Parathyroid adenoma (tissue), 2 donors: ENCODE measurements around the gene CMTM3.

ENCODE experiments used
- H2AFZ ChIP-seq: fragments of 300-600 bp; sonication (generic); one replicate; pipeline ENCODE4 v1.7.0; 2017; ENCODE audit warnings: antibody characterized with exemption, mild to moderate bottlenecking
- H3K27ac ChIP-seq: fragments of 300-600 bp; sonication (generic); one replicate; pipeline ENCODE4 v1.7.0; 2017
- H3K27me3 ChIP-seq: fragments of 300-600 bp; sonication (generic); one replicate; pipeline ENCODE4 v1.7.0; 2017; ENCODE audit warnings: low read length; ENCODE audit not compliant: control insufficient read depth, insufficient read depth
- H3K36me3 ChIP-seq: fragments of 300-600 bp; sonication (generic); one replicate; pipeline ENCODE4 v1.7.0; 2017; ENCODE audit warnings: low read length; ENCODE audit not compliant: control insufficient read depth, insufficient read depth
- H3K4me1 ChIP-seq: fragments of 300-600 bp; sonication (generic); one replicate; pipeline ENCODE4 v1.7.0; 2017; ENCODE audit warnings: control low read depth
- H3K4me2 ChIP-seq: fragments of 300-600 bp; sonication (generic); one replicate; pipeline ENCODE4 v1.7.0; 2017; ENCODE audit warnings: low read length
- H3K4me3 ChIP-seq: fragments of 300-600 bp; sonication (generic); one replicate; pipeline ENCODE4 v1.7.0; 2017; ENCODE audit warnings: low read depth, low read length
- H3K79me2 ChIP-seq: fragments of 300-600 bp; sonication (generic); one replicate; pipeline ENCODE4 v1.7.0; 2017; ENCODE audit warnings: control low read depth
- H3K9ac ChIP-seq: fragments of 300-600 bp; sonication (generic); one replicate; pipeline ENCODE4 v1.7.0; 2017; ENCODE audit warnings: mild to moderate bottlenecking
- H3K9me3 ChIP-seq: fragments of 300-600 bp; sonication (generic); one replicate; pipeline ENCODE4 v1.7.0; 2017; ENCODE audit warnings: low read length; ENCODE audit not compliant: control insufficient read depth
- CTCF ChIP-seq: fragments of 300-600 bp; sonication (generic); IDR thresholded peaks from one replicate; pipeline ENCODE4 v1.7.0; 2017; ENCODE audit warnings: antibody characterized with exemption, mild to moderate bottlenecking
- donor health status: primary hyperparathyroidism.

Gene CMTM3

DNA sequence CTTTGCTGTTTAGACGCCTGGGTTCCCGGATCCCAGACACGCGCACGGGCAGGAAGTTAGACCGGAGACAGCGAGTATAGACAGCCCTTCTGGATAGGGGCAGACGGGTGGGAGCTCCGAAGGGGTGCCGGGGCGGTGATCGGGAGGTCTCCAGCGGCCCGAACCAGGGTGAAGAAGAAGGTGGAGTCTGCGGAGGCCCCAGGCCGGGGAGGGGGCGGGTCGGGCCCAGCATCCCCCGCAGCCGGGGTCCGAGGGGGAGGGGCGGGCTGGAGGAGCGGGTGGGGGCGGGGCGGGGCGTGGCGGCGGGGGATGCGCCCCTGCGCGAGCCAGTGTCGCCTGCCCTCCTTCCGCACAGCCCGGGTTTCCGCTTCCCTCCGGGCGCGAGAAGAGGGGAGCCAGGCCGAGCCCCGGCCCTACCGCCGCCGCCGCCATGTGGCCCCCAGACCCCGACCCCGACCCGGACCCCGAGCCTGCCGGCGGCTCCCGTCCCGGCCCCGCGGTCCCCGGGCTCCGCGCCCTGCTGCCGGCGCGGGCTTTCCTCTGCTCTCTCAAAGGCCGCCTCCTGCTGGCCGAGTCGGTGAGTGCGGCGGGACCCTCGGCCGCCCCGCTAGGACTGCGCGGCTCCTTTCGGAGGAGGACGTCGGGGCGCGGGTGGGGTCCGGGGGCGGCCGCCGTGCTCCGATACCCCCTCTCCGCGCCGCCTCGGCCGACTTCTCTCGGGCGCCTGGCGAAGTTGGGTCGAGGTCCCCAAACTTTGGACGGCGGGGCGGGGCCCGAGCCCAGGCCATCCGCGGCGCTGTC lies at the start of gene CMTM3:
CMTM3 (plus strand) TSS at position 329 of the 801 bp plus-strand sequence; CDS start at position 431, 102 bp downstream.
- Histone ChIP-seq H3K4me2 (peak within 1 kb of the TSS; percentile 68), H3K79me2 (no peaks in the 10 kb centered on the region), H3K27me3 (no peaks in the 10 kb centered on the region), H2AFZ (peak within 1 kb of the TSS; percentile 84), H3K9ac (no peak within 1 kb of the TSS), H3K27ac (peak within 1 kb of the TSS; percentile 36), H3K4me1 (peaks cover 15% of the 10 kb centered on the region), H3K36me3 (no peaks in the 10 kb centered on the region), H3K4me3 (peak within 1 kb of the TSS; percentile 52), H3K9me3 (no peaks in the 10 kb centered on the region)
- TF ChIP-seq CTCF = peak; percentile 52

DNA sequence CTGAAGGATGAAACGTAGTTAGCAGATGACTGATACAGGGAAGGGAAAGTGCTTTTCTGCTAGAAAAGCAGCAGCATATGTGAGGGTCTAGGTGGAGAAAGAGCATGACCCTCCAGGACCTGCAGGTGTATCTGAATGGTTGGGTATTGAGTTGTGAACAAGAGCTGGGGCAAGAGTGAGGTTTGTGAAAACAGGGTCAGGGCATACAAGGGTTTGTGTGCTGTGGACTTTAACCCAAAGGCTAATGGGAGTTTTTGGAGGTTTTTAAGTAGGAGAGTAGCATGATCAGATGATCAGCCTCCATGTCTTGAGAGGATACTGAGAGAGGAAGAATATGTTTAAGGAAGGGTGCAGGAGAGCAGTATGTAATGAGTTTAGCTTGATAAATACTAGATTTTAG lies 44.4 kb upstream of the CMTM3 start:
- Histone ChIP-seq H2AFZ (no peak overlapping the region), H3K9me3 (no peaks in the 10 kb centered on the region), H3K36me3 (no peaks in the 10 kb centered on the region), H3K4me3 (no peak overlapping the region), H3K4me1 (no peaks in the 10 kb centered on the region), H3K9ac (no peak overlapping the region), H3K27me3 (no peaks in the 10 kb centered on the region), H3K4me2 (no peak overlapping the region), H3K27ac (no peak overlapping the region), H3K79me2 (no peaks in the 10 kb centered on the region)
- no peak for TF ChIP-seq CTCF

DNA sequence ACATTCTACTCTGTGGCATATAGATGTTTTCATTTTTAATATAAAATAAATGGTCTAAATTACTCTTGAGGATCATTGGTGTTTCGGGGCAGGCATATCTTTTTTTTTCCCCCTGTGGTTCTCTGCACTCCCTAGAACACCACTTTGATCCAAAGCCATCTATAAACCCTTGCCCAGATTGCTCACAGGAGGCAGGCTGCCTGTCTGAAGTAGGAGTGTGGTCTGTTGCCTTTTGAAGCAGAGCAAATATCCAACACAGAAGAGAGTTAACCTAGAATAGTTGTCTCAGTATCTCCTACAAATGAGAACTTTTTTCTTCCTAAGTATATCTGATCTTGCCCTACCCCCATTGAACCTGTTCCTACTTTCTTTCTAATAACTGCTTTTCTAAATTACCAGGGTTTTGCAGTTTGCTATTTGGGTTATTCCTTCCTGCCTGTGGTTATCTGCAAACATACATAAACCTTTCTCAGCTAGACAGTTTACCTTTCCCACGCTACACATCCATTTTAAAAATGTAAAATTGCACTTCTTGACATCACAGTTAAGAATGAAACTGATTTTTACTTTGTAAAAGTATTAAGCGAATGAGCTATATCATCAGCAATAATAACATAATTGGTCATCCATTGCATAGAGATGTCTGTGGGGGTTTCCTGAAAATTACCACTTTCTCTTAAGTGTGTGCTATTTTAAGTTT lies 43.0 kb upstream of the CMTM3 start:
- Histone ChIP-seq H3K27ac (no peak overlapping the region), H3K9ac (no peak overlapping the region), H3K9me3 (no peaks in the 10 kb centered on the region), H3K4me3 (no peak overlapping the region), H3K27me3 (no peaks in the 10 kb centered on the region), H3K4me1 (no peaks in the 10 kb centered on the region), H3K79me2 (no peaks in the 10 kb centered on the region), H2AFZ (no peak overlapping the region), H3K4me2 (no peak overlapping the region), H3K36me3 (no peaks in the 10 kb centered on the region)
- TF ChIP-seq CTCF = no peak

- H3K4me2 ChIP-seq = no peak overlapping the region
- H3K9ac ChIP-seq = no peak overlapping the region
- TF ChIP-seq CTCF = no peak
- H3K79me2 ChIP-seq = no peaks in the 10 kb centered on the region
- H3K27ac ChIP-seq = no peak overlapping the region
- H3K36me3 ChIP-seq = no peaks in the 10 kb centered on the region
- H3K27me3 ChIP-seq = no peaks in the 10 kb centered on the region
- no peaks in the 10 kb centered on the region for H3K4me1 ChIP-seq
- no peak overlapping the region for H2AFZ ChIP-seq
- no peak overlapping the region for H3K4me3 ChIP-seq
- no peaks in the 10 kb centered on the region for H3K9me3 ChIP-seq
Observed at GRCh38 chr16:66562409-66562808, 42.1 kb upstream of the CMTM3 start.
